HEK293 (cell line): ENCODE measurements around the gene EGFR.

Experiments
- CTCF ChIA-PET: fragments of 350-600 bp; formaldehyde crosslinking; extraction: SDS; loops from one replicate; lab custom pipeline; 2021; ENCODE audit warnings: antibody characterized with exemption; lab: Yijun Ruan, JAX
- POLR2A ChIA-PET: fragments of 300-600 bp; formaldehyde crosslinking; extraction: SDS; loops from one replicate; lab custom pipeline; 2020; ENCODE audit warnings: antibody characterized with exemption, inconsistent platforms; lab: Yijun Ruan, JAX
- H3K27ac ChIP-seq: fragments of 200-500 bp; sonication (Bioruptor generic); 2 replicates; pipeline ENCODE4 v1.5.1; 2014; ENCODE audit warnings: low read depth, low read length, control low read depth, inconsistent platforms; ENCODE audit errors: extremely low read depth
- H3K36me3 ChIP-seq, 2 experiments: fragments of 200-500 bp in 1 of 2; sonication (Bioruptor generic) in 1 of 2; 1 replicate in 1 of 2; 2 replicates in 1 of 2; pipeline ENCODE4 v1.5.1; 2014 to 2017; ENCODE audit warnings: inconsistent platforms in 2 of 2, low read length in 2 of 2; ENCODE audit not compliant: control insufficient read depth in 2 of 2, insufficient read depth in 1 of 2
- H3K4me1 ChIP-seq: fragments of 200-500 bp; sonication (Bioruptor generic); 2 replicates; pipeline ENCODE4 v1.5.1; 2014; ENCODE audit warnings: mild to moderate bottlenecking, low read length, inconsistent platforms; ENCODE audit not compliant: control insufficient read depth, insufficient read depth
- H3K4me3 ChIP-seq: 2 replicates; pipeline ENCODE4 v1.5.1; 2011; ENCODE audit warnings: low read depth, mild to moderate bottlenecking, control low read depth, low read length, moderate library complexity
- H3K9me3 ChIP-seq: fragments of 200-500 bp; sonication (Bioruptor generic); 2 replicates; pipeline ENCODE4 v1.5.1; 2014; ENCODE audit warnings: low read depth, low read length, inconsistent platforms; ENCODE audit not compliant: control insufficient read depth, insufficient read depth
- KLF10 ChIP-seq: fragments of 450-650 bp; IDR thresholded peaks from 2 replicates; pipeline ENCODE4 v1.5.1; 2018; ENCODE audit warnings: missing biosample characterization, mild to moderate bottlenecking, missing genetic modification characterization
- MZF1 ChIP-seq: fragments of 450-650 bp; formaldehyde crosslinking; IDR thresholded peaks from 2 replicates; pipeline ENCODE4 v1.5.1; 2017; ENCODE audit warnings: missing biosample characterization, missing genetic modification characterization, borderline replicate concordance
- OVOL3 ChIP-seq: fragments of 450-650 bp; formaldehyde crosslinking; IDR thresholded peaks from 2 replicates; pipeline ENCODE4 v1.5.1; 2016; ENCODE audit warnings: missing biosample characterization, missing genetic modification characterization
- SP7 ChIP-seq: fragments of 450-650 bp; formaldehyde crosslinking; IDR thresholded peaks from 2 replicates; pipeline ENCODE4 v1.5.1; 2016; ENCODE audit warnings: missing biosample characterization, missing genetic modification characterization
- YY2 ChIP-seq: fragments of 450-650 bp; formaldehyde crosslinking; IDR thresholded peaks from 2 replicates; pipeline ENCODE4 v1.5.1; 2016; ENCODE audit warnings: missing biosample characterization, missing genetic modification characterization
- ZFP69B ChIP-seq: fragments of 450-650 bp; formaldehyde crosslinking; IDR thresholded peaks from 2 replicates; pipeline ENCODE4 v1.5.1; 2016; ENCODE audit warnings: missing biosample characterization, missing genetic modification characterization
- ZNF132 ChIP-seq: fragments of 450-650 bp; formaldehyde crosslinking; IDR thresholded peaks from 2 replicates; pipeline ENCODE4 v1.5.1; 2017; ENCODE audit warnings: missing biosample characterization, missing genetic modification characterization, borderline replicate concordance
- ZNF266 ChIP-seq: fragments of 450-650 bp; formaldehyde crosslinking; IDR thresholded peaks from 2 replicates; pipeline ENCODE4 v1.5.1; 2016; ENCODE audit warnings: missing biosample characterization, missing genetic modification characterization, low read depth
- ZNF473 ChIP-seq: fragments of 450-650 bp; formaldehyde crosslinking; IDR thresholded peaks from 2 replicates; pipeline ENCODE4 v1.5.1; 2017; ENCODE audit warnings: missing biosample characterization, missing genetic modification characterization
- ZNF501 ChIP-seq: fragments of 450-650 bp; formaldehyde crosslinking; IDR thresholded peaks from 2 replicates; pipeline ENCODE4 v1.5.1; 2016; ENCODE audit warnings: missing biosample characterization, missing genetic modification characterization
- ZNF558 ChIP-seq: fragments of 450-650 bp; formaldehyde crosslinking; IDR thresholded peaks from 2 replicates; pipeline ENCODE4 v1.5.1; 2016; ENCODE audit warnings: missing biosample characterization, missing genetic modification characterization
- ZNF629 ChIP-seq: fragments of 450-650 bp; formaldehyde crosslinking; IDR thresholded peaks from 2 replicates; pipeline ENCODE4 v1.5.1; 2017; ENCODE audit warnings: missing biosample characterization, missing genetic modification characterization
- ZNF785 ChIP-seq: fragments of 450-650 bp; formaldehyde crosslinking; IDR thresholded peaks from 2 replicates; pipeline ENCODE4 v1.5.1; 2016; ENCODE audit warnings: missing biosample characterization, missing genetic modification characterization
- ZNF843 ChIP-seq: fragments of 450-650 bp; formaldehyde crosslinking; IDR thresholded peaks from 2 replicates; pipeline ENCODE4 v1.5.1; 2016; ENCODE audit warnings: missing biosample characterization, missing genetic modification characterization
- ZSCAN23 ChIP-seq: fragments of 450-650 bp; formaldehyde crosslinking; IDR thresholded peaks from 2 replicates; pipeline ENCODE4 v1.5.1; 2016; ENCODE audit warnings: missing biosample characterization, missing genetic modification characterization
- TF ChIP-seq, protein P1 (sequence below): fragments of 450-650 bp; formaldehyde crosslinking; IDR thresholded peaks from 2 replicates; pipeline ENCODE4 v1.5.1; 2017; ENCODE audit warnings: missing biosample characterization, missing genetic modification characterization
- TF ChIP-seq, protein P2 (sequence below): fragments of 450-650 bp; formaldehyde crosslinking; IDR thresholded peaks from 2 replicates; pipeline ENCODE4 v1.5.1; 2017; ENCODE audit warnings: missing biosample characterization, mild to moderate bottlenecking, missing genetic modification characterization, moderate library complexity
- TF ChIP-seq, protein P3 (sequence below): fragments of 450-650 bp; formaldehyde crosslinking; conservative IDR thresholded peaks from 2 replicates; pipeline ENCODE4 v1.5.1; 2016; ENCODE audit warnings: low read depth, missing biosample characterization, missing genetic modification characterization
- TF ChIP-seq, protein P4 (sequence below): fragments of 450-650 bp; formaldehyde crosslinking; IDR thresholded peaks from 2 replicates; pipeline ENCODE4 v1.5.1; 2017; ENCODE audit warnings: missing biosample characterization, missing genetic modification characterization
- TF ChIP-seq, protein P5 (sequence below): fragments of 450-650 bp; formaldehyde crosslinking; IDR thresholded peaks from 2 replicates; pipeline ENCODE4 v1.5.1; 2016; ENCODE audit warnings: missing biosample characterization, missing genetic modification characterization, borderline replicate concordance
- TF ChIP-seq, protein P6 (sequence below): fragments of 450-650 bp; formaldehyde crosslinking; IDR thresholded peaks from 2 replicates; pipeline ENCODE4 v1.5.1; 2016; ENCODE audit warnings: missing biosample characterization, missing genetic modification characterization

EGFR gene

DNA sequence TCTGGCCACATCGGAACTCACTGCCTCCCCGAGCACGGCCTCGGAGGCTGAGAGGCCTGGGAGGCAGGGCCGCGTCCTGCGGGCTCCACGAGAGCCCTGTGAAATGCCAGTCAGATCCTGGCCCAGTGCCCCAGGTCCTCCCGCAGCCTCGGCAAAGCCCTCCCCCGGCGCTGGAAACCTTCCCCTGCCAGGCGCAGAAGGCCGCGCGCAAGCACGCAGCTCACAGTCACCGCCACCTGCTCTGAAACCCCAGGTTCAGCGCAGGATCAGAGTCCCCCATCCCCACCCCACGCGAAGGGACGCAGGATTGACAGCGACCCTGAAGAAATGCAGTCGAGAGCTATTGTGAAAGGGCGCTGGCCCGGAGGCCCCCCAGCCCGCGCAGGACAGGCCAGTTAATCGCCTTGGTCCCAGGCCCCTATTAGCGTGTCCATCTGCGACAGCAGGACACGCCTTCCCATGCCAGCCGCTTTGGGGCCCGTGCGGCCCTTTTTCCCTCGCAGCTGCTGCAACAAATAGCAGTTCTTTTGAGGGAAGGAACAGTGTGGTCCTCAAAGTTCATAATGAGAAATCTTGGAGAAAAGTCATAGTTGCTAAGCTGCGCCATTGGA, 13.5 kb upstream of the EGFR start (continued):
- TF ChIP-seq YY2 (tag by site-specific recombination): no peak
- TF ChIP-seq, protein P1, sequence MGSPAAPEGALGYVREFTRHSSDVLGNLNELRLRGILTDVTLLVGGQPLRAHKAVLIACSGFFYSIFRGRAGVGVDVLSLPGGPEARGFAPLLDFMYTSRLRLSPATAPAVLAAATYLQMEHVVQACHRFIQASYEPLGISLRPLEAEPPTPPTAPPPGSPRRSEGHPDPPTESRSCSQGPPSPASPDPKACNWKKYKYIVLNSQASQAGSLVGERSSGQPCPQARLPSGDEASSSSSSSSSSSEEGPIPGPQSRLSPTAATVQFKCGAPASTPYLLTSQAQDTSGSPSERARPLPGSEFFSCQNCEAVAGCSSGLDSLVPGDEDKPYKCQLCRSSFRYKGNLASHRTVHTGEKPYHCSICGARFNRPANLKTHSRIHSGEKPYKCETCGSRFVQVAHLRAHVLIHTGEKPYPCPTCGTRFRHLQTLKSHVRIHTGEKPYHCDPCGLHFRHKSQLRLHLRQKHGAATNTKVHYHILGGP: no peak
- TF ChIP-seq ZNF501 (tag by site-specific recombination): no peak

DNA sequence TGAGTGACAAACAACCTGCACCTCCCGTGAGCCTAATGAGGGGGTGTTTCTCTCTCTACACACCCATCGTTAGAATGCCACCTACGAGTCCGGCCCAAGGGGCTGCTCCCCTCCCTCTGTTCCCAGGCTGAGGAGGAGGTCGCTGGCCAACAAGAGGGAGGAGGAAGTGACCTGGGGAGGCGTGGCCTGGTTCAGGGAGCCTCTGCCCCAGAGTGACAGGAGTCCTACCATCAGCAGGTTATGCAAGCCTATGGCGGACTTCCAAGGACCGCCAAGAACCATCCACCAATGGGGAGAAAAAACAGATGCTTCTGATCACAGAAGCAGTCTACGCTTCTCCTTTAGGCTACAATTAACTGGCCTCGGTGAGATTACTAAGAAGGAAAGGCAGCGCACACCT, 12.3 kb upstream of the EGFR start:
- no peak for TF ChIP-seq ZNF132 (tag by site-specific recombination)
- TF ChIP-seq, protein P2, sequence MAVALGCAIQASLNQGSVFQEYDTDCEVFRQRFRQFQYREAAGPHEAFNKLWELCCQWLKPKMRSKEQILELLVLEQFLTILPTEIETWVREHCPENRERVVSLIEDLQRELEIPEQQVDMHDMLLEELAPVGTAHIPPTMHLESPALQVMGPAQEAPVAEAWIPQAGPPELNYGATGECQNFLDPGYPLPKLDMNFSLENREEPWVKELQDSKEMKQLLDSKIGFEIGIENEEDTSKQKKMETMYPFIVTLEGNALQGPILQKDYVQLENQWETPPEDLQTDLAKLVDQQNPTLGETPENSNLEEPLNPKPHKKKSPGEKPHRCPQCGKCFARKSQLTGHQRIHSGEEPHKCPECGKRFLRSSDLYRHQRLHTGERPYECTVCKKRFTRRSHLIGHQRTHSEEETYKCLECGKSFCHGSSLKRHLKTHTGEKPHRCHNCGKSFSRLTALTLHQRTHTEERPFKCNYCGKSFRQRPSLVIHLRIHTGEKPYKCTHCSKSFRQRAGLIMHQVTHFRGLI: no peak
- TF ChIP-seq ZNF843 (tag by site-specific recombination): no peak
- no peak for TF ChIP-seq ZNF558 (tag by site-specific recombination)
- TF ChIP-seq, protein P3, sequence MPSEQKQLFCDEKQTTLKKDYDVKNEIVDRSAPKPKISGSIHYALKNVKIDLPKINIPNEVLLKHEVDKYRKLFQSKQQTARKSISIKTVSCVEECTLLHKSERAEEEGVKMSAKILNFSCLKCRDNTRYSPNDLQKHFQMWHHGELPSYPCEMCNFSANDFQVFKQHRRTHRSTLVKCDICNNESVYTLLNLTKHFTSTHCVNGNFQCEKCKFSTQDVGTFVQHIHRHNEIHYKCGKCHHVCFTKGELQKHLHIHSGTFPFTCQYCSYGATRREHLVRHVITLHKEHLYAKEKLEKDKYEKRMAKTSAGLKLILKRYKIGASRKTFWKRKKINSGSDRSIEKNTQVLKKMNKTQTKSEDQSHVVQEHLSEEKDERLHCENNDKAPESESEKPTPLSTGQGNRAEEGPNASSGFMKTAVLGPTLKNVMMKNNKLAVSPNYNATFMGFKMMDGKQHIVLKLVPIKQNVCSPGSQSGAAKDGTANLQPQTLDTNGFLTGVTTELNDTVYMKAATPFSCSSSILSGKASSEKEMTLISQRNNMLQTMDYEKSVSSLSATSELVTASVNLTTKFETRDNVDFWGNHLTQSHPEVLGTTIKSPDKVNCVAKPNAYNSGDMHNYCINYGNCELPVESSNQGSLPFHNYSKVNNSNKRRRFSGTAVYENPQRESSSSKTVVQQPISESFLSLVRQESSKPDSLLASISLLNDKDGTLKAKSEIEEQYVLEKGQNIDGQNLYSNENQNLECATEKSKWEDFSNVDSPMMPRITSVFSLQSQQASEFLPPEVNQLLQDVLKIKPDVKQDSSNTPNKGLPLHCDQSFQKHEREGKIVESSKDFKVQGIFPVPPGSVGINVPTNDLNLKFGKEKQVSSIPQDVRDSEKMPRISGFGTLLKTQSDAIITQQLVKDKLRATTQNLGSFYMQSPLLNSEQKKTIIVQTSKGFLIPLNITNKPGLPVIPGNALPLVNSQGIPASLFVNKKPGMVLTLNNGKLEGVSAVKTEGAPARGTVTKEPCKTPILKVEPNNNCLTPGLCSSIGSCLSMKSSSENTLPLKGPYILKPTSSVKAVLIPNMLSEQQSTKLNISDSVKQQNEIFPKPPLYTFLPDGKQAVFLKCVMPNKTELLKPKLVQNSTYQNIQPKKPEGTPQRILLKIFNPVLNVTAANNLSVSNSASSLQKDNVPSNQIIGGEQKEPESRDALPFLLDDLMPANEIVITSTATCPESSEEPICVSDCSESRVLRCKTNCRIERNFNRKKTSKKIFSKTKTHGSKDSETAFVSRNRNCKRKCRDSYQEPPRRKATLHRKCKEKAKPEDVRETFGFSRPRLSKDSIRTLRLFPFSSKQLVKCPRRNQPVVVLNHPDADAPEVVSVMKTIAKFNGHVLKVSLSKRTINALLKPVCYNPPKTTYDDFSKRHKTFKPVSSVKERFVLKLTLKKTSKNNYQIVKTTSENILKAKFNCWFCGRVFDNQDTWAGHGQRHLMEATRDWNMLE (tag by site-specific recombination): no peak
- TF ChIP-seq OVOL3 (tag by site-specific recombination): no peak
- TF ChIP-seq, protein P4, sequence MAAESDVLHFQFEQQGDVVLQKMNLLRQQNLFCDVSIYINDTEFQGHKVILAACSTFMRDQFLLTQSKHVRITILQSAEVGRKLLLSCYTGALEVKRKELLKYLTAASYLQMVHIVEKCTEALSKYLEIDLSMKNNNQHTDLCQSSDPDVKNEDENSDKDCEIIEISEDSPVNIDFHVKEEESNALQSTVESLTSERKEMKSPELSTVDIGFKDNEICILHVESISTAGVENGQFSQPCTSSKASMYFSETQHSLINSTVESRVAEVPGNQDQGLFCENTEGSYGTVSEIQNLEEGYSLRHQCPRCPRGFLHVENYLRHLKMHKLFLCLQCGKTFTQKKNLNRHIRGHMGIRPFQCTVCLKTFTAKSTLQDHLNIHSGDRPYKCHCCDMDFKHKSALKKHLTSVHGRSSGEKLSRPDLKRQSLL (tag by site-specific recombination): no peak
- TF ChIP-seq ZSCAN23 (tag by site-specific recombination): no peak
- TF ChIP-seq ZNF266: no peak
- no peak for TF ChIP-seq ZNF629
- TF ChIP-seq, protein P5, sequence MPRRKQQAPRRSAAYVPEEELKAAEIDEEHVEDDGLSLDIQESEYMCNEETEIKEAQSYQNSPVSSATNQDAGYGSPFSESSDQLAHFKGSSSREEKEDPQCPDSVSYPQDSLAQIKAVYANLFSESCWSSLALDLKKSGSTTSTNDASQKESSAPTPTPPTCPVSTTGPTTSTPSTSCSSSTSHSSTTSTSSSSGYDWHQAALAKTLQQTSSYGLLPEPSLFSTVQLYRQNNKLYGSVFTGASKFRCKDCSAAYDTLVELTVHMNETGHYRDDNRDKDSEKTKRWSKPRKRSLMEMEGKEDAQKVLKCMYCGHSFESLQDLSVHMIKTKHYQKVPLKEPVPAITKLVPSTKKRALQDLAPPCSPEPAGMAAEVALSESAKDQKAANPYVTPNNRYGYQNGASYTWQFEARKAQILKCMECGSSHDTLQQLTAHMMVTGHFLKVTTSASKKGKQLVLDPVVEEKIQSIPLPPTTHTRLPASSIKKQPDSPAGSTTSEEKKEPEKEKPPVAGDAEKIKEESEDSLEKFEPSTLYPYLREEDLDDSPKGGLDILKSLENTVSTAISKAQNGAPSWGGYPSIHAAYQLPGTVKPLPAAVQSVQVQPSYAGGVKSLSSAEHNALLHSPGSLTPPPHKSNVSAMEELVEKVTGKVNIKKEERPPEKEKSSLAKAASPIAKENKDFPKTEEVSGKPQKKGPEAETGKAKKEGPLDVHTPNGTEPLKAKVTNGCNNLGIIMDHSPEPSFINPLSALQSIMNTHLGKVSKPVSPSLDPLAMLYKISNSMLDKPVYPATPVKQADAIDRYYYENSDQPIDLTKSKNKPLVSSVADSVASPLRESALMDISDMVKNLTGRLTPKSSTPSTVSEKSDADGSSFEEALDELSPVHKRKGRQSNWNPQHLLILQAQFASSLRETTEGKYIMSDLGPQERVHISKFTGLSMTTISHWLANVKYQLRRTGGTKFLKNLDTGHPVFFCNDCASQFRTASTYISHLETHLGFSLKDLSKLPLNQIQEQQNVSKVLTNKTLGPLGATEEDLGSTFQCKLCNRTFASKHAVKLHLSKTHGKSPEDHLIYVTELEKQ (tag by site-specific recombination): no peak
- TF ChIP-seq ZFP69B: no peak
- no peak for TF ChIP-seq ZNF785 (tag by site-specific recombination)
- TF ChIP-seq SP7: no peak
- TF ChIP-seq ZNF473 (tag by site-specific recombination): no peak
- TF ChIP-seq MZF1 (tag by site-specific recombination): no peak
- TF ChIP-seq, protein P6, sequence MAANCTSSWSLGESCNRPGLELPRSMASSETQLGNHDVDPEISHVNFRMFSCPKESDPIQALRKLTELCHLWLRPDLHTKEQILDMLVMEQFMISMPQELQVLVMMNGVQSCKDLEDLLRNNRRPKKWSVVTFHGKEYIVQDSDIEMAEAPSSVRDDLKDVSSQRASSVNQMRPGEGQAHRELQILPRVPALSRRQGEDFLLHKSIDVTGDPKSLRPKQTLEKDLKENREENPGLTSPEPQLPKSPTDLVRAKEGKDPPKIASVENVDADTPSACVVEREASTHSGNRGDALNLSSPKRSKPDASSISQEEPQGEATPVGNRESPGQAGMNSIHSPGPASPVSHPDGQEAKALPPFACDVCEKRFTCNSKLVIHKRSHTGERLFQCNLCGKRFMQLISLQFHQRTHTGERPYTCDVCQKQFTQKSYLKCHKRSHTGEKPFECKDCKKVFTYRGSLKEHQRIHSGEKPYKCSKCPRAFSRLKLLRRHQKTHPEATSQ (tag by site-specific recombination): no peak
- TF ChIP-seq KLF10 (tag by site-specific recombination): no peak
- H3K9me3 ChIP-seq: no peaks in the 10 kb centered on the region
- POLR2A ChIA-PET: no interaction called here
- CTCF ChIA-PET: no interaction called here
- no peaks in the 10 kb centered on the region for H3K4me1 ChIP-seq
- no peak overlapping the region for H3K4me3 ChIP-seq
- H3K36me3 ChIP-seq: no peaks in the 10 kb centered on the region
- no peak overlapping the region for H3K27ac ChIP-seq
